SW480 (cell line): Measurements from ENCODE around the gene WDR43.
"Not testable (repeated sequence)": the region's sequence is repeated elsewhere in the genome, so short reads cannot be mapped to it uniquely, and the experiment has no call there.

Experiments used
- DNase-seq: peaks from one replicate; pipeline ENCODE4 v3.0.0-alpha.2; 2016; ENCODE audit warnings: low spot score

WDR43 gene

GRCh38 chr2:28970464-28971160, 76.1 kb downstream of the WDR43 start:
- no peak for DNase-seq

- DNase-seq = no peak
Measured at GRCh38 chr2:28972778-28973335, 78.4 kb downstream of the WDR43 start.

GRCh38 chr2:28974252-28974651, 79.8 kb downstream of the WDR43 start:
- DNase-seq = no peak

GRCh38 chr2:28975671-28976070, 81.2 kb downstream of the WDR43 start:
- DNase-seq = no peak

GRCh38 chr2:28976584-28976983, 82.1 kb downstream of the WDR43 start:
- DNase-seq = peak; percentile 100

GRCh38 chr2:28977176-28977875, 82.9 kb downstream of the WDR43 start:
- no peak for DNase-seq

- not testable (repeated sequence) for DNase-seq
Measured at GRCh38 chr2:28978001-28978400, 83.5 kb downstream of the WDR43 start.

- DNase-seq = no peak
Measured at GRCh38 chr2:28978606-28979005, 84.1 kb downstream of the WDR43 start.

- no peak for DNase-seq
Measured at GRCh38 chr2:28979041-28979440, 84.6 kb downstream of the WDR43 start.

- no peak for DNase-seq
Measured at GRCh38 chr2:28979576-28980366, 85.3 kb downstream of the WDR43 start.

GRCh38 chr2:28980368-28981015, 86.0 kb downstream of the WDR43 start:
- DNase-seq = no peak

- DNase-seq = no peak
Measured at GRCh38 chr2:28981016-28981441, 86.6 kb downstream of the WDR43 start, which contains the start of gene TOGARAM2. Gene TOGARAM2, plus strand, starts transcription at chr2:28981298. Its CDS starts 13,537 bp downstream, at chr2:28994835.

- no peak for DNase-seq
Measured at GRCh38 chr2:28981620-28982376, 87.3 kb downstream of the WDR43 start.

GRCh38 chr2:28982381-28982950, 88.0 kb downstream of the WDR43 start:
- no peak for DNase-seq

- no peak for DNase-seq
Measured at GRCh38 chr2:28986429-28986828, 92.0 kb downstream of the WDR43 start.

GRCh38 chr2:28989973-28990372, 95.5 kb downstream of the WDR43 start:
- DNase-seq = no peak

GRCh38 chr2:28990445-28990844, 96.0 kb downstream of the WDR43 start:
- DNase-seq = no peak

GRCh38 chr2:28991021-28991420, 96.6 kb downstream of the WDR43 start:
- DNase-seq = no peak

GRCh38 chr2:28991460-28991859, 97.0 kb downstream of the WDR43 start:
- DNase-seq = no peak

- DNase-seq = peak; percentile 36
Measured at GRCh38 chr2:28993206-28993960, 98.9 kb downstream of the WDR43 start.
